OCI-LY7 (cell line): ENCODE data around the gene FUT7. TPM values are rescaled to one million over a fixed set of nuclear protein-coding genes. Genes with fewer than 3 reads are reported as not detected.

Experiments
- BruUV-seq: library from RNA; stranded (reverse); fragments of 400-500 nt; replicated peaks from 2 replicates; lab custom pipeline; 2021; lab: Mats Ljungman, UMichigan
- CTCF ChIA-PET: fragments of 300-600 bp; sonication (Branson Sonifier 250); formaldehyde crosslinking; loops from one replicate; lab custom pipeline; 2022; ENCODE audit warnings: antibody characterized with exemption; ENCODE audit not compliant: unreplicated experiment; lab: Charles Lee
- POLR2A ChIA-PET: fragments of 300-600 bp; sonication (Branson Sonifier 250); formaldehyde crosslinking; loops from one replicate; lab custom pipeline; 2022; ENCODE audit warnings: antibody characterized with exemption; lab: Charles Lee
- DNase-seq: peaks from one replicate; pipeline ENCODE4 v3.0.0-alpha.2; 2015; ENCODE audit warnings: low spot score
- H2AFZ ChIP-seq: fragments of 200-600 bp; sonication (generic), shearing (Covaris generic); 2 replicates; pipeline ENCODE4 v1.6.1; 2014; ENCODE audit warnings: mild to moderate bottlenecking, antibody characterized with exemption, low read length, moderate library complexity
- H3K27ac ChIP-seq: fragments of 200-600 bp; sonication (generic); 2 replicates; pipeline ENCODE4 v1.5.1; 2014; ENCODE audit warnings: mixed run types, low read depth, mild to moderate bottlenecking, moderate library complexity, low read length, inconsistent platforms; ENCODE audit not compliant: poor library complexity, severe bottlenecking
- H3K36me3 ChIP-seq: fragments of 200-600 bp; sonication (generic); 2 replicates; pipeline ENCODE4 v1.6.1; 2014; ENCODE audit warnings: mild to moderate bottlenecking, antibody characterized with exemption, low read length, moderate library complexity, mixed read lengths; ENCODE audit not compliant: insufficient read depth
- H3K4me1 ChIP-seq: fragments of 200-600 bp; sonication (generic); 2 replicates; pipeline ENCODE4 v1.5.1; 2014; ENCODE audit warnings: mild to moderate bottlenecking, low read length; ENCODE audit not compliant: insufficient read depth, poor library complexity, severe bottlenecking
- H3K4me2 ChIP-seq: fragments of 200-600 bp; sonication (generic); 2 replicates; pipeline ENCODE4 v1.6.1; 2014; ENCODE audit warnings: mild to moderate bottlenecking, low read length
- H3K4me3 ChIP-seq: fragments of 200-600 bp; sonication (generic); 2 replicates; pipeline ENCODE4 v1.5.1; 2014; ENCODE audit warnings: mild to moderate bottlenecking, low read depth, low read length; ENCODE audit not compliant: poor library complexity, severe bottlenecking
- H3K79me2 ChIP-seq: fragments of 200-600 bp; sonication (generic); 2 replicates; pipeline ENCODE4 v1.6.1; 2016; ENCODE audit warnings: low read depth, mild to moderate bottlenecking, low read length, moderate library complexity, mixed read lengths; ENCODE audit not compliant: insufficient read depth
- H3K9me2 ChIP-seq: fragments of 200-600 bp; sonication (generic); 2 replicates; pipeline ENCODE4 v1.6.1; 2016; ENCODE audit warnings: mild to moderate bottlenecking, low read length, mixed read lengths; ENCODE audit not compliant: insufficient read depth
- H3K9me3 ChIP-seq: fragments of 200-600 bp; sonication (generic); 2 replicates; pipeline ENCODE4 v1.6.1; 2014; ENCODE audit warnings: mild to moderate bottlenecking, mixed run types, low read length, mixed read lengths
- H4K20me1 ChIP-seq: fragments of 200-600 bp; sonication (generic); 2 replicates; pipeline ENCODE4 v1.6.1; 2014; ENCODE audit warnings: mild to moderate bottlenecking, antibody characterized with exemption, low read length, moderate library complexity, mixed read lengths; ENCODE audit not compliant: insufficient read depth
- CTCF ChIP-seq: fragments of 200-600 bp; sonication (generic); conservative IDR thresholded peaks from 2 replicates; pipeline ENCODE4 v1.5.1; 2014; ENCODE audit warnings: mild to moderate bottlenecking, antibody characterized with exemption, low read length, moderate library complexity, mixed read lengths
- EZH2phosphoT487 ChIP-seq: fragments of 200-600 bp; sonication (generic); IDR thresholded peaks from 2 replicates; pipeline ENCODE4 v1.6.1; 2018; ENCODE audit warnings: low read depth, borderline replicate concordance, mild to moderate bottlenecking, mixed run types, antibody characterized with exemption, low read length, moderate library complexity, mixed read lengths
- intact Hi-C: fragments of 100-400 bp; cut with micrococcal nuclease; formaldehyde crosslinking; loops from one replicate; pipeline ENCODE4 v1.10.0; 2022; ENCODE audit not compliant: unreplicated experiment
- total RNA-seq, 2 experiments: library from RNA; depleted of rRNA in 1 of 2; stranded (reverse); fragments of >200 nt in 1 of 2; shearing (Covaris generic) in 1 of 2; gene quantifications; 2 replicates each; pipeline ENCODE4 v1.2.3, GENCODE V29; 2014 to 2022

Gene FUT7
- total RNA-seq, 2 experiments from 2014 or later = 0.21 TPM; not detected in 1

GRCh38 chr9:137054932-137055384 lies 23.1 kb upstream of the FUT7 start:
- ChIA-PET CTCF (no interaction called here), POLR2A (interaction anchor here (0.5 kb wide), 1 partner anchor 259 kb away, joined by 4 read pairs; the partner anchor contains the start of gene CCDC183)
- Histone ChIP-seq H3K4me2 (no peak overlapping the region), H3K36me3 (no peaks in the 10 kb centered on the region), H3K9me2 (no peaks in the 10 kb centered on the region), H2AFZ (no peak overlapping the region), H4K20me1 (no peaks in the 10 kb centered on the region), H3K27ac (no peak overlapping the region), H3K4me1 (no peaks in the 10 kb centered on the region), H3K79me2 (no peaks in the 10 kb centered on the region), H3K9me3 (no peaks in the 10 kb centered on the region), H3K4me3 (no peak overlapping the region)
- intact Hi-C loops = no loop called here
- DNase-seq = no peak
- TF ChIP-seq EZH2phosphoT487 (no peak), CTCF (no peak)
- no TSS peak for BruUV-seq

- H4K20me1 ChIP-seq = no peaks in the 10 kb centered on the region
- no peak for TF ChIP-seq CTCF
- DNase-seq = no peak
- no peaks in the 10 kb centered on the region for H3K36me3 ChIP-seq
- no peaks in the 10 kb centered on the region for H3K9me3 ChIP-seq
- no peaks in the 10 kb centered on the region for H3K9me2 ChIP-seq
- ChIA-PET CTCF (no interaction called here), POLR2A (interaction anchor here (0.5 kb wide), 1 partner anchor 258 kb away, joined by 4 read pairs; the partner anchor contains the start of gene CCDC183)
- H3K4me3 ChIP-seq = no peak within 1 kb of the TSS
- intact Hi-C loops = no loop called here
- H3K27ac ChIP-seq = no peak within 1 kb of the TSS
- no peaks in the 10 kb centered on the region for H3K79me2 ChIP-seq
- H3K4me2 ChIP-seq = no peak within 1 kb of the TSS
- H3K4me1 ChIP-seq = no peaks in the 10 kb centered on the region
- BruUV-seq = no TSS peak
- no peak within 1 kb of the TSS for H2AFZ ChIP-seq
These were observed 22.4 kb upstream of the FUT7 start, which contains the start of gene ENTPD2 for GRCh38 chr9:137053944-137054931. ENTPD2 (minus strand) TSS chr9:137054061; CDS start chr9:137053997, 64 bp downstream.
